Measurements from ENCODE around the gene HK1.

Gene HK1

DNA sequence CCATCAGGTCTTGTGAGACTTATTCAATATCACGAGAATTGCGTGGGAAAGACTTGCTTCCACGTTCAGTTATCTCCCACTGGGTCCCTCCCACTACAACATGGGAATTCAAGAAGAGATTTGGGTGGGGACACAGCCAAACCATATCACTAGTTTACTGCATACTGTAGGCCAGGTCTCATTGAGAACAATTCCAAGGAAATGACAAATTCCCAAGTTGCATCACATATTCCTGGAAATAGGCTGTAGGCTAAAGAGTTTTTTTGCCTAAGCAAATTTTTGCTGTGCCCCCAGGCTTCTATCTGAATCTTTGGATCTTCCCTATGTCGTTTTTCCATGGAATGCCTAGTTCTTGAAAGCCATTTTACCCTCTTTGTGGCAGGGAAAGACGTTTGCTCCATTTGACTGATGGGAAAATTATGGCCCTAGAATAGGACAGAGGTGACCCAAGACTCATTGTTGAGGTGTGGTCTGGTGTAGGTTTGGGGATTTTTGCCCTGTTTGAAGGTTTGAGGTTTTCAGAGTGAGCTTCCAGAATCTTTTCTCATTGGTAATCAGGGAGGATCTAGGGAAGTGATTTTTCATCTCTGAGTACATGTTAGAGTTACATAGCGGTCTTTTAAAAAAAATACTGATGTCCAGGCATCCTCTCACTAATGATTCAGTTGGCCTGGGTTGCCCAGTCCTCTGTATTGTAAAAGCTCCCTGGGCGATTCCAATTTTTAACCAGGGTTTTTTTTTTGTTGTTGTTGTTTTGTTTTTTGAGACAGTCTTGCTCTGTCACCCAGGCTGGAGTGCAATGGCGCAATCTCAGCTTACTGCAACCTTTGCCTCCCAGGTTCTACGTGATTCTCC, 94.1 kb downstream of the HK1 start:
- Mint-ChIP-seq H3K4me3 (no peak overlapping the region), H3K27me3 (ENCODE audit: low read depth, poor library complexity) (no peaks in the 10 kb centered on the region), H3K4me1 (peaks cover 29% of the 10 kb centered on the region), H3K9me3 (no peaks in the 10 kb centered on the region), H3K27ac (no peak overlapping the region), H3K36me3 (ENCODE audit: low read depth) (peaks cover 39% of the 10 kb centered on the region)
- DNase-seq = no peak
- TF ChIP-seq, protein P1, sequence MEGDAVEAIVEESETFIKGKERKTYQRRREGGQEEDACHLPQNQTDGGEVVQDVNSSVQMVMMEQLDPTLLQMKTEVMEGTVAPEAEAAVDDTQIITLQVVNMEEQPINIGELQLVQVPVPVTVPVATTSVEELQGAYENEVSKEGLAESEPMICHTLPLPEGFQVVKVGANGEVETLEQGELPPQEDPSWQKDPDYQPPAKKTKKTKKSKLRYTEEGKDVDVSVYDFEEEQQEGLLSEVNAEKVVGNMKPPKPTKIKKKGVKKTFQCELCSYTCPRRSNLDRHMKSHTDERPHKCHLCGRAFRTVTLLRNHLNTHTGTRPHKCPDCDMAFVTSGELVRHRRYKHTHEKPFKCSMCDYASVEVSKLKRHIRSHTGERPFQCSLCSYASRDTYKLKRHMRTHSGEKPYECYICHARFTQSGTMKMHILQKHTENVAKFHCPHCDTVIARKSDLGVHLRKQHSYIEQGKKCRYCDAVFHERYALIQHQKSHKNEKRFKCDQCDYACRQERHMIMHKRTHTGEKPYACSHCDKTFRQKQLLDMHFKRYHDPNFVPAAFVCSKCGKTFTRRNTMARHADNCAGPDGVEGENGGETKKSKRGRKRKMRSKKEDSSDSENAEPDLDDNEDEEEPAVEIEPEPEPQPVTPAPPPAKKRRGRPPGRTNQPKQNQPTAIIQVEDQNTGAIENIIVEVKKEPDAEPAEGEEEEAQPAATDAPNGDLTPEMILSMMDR (IDR thresholded peaks at IDR 0.05) = no peak

DNA sequence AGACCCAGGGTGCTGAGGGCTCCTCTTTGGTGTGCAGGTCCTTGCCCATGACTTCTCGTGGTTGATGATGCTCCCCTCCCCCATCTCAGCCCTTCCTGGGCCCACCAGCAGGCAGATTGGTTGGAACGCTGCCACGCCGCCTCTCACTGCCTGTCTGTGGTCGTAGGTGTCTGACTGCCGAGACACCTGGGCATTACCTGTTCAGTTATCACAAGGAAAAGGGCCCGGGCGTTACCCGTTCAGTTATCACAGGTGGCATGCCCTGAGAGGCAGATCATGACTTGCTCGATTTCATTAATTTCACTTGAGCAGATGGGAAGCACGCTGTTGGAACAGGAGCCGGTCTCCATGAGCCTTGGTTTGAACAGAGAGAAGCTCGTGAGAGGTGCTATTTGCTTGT, 95.9 kb downstream of the HK1 start:
- DNase-seq = no peak
- peaks cover 29% of the 10 kb centered on the region for H3K4me1 Mint-ChIP-seq
- no peaks in the 10 kb centered on the region for H3K9me3 Mint-ChIP-seq
- H3K36me3 Mint-ChIP-seq (ENCODE audit: low read depth) = peaks cover 52% of the 10 kb centered on the region
- TF ChIP-seq, protein P1 (IDR thresholded peaks at IDR 0.05) = no peak
- no peak overlapping the region for H3K27ac Mint-ChIP-seq
- no peaks in the 10 kb centered on the region for H3K27me3 Mint-ChIP-seq (ENCODE audit: low read depth, poor library complexity)
- no peak overlapping the region for H3K4me3 Mint-ChIP-seq

DNA sequence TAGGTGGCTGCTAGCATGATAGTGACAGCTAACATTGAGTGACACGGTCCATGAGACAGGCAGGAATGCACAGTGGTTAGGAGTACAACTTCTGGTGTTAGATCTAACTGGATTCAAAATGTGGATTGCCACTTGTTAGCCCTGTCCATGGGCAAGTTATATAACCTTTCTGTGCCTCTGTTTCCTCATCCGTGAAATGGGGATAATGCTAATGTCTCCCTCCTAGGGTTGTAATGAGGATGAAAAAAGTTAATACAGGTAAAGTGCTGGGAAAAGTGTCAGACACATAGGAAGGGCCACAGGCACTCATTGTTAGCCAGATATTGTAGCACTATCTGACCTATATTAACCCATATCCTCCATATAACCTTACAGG, 96.6 kb downstream of the HK1 start:
- Mint-ChIP-seq H3K27ac (no peak overlapping the region), H3K4me3 (no peak overlapping the region), H3K4me1 (peaks cover 29% of the 10 kb centered on the region), H3K27me3 (ENCODE audit: low read depth, poor library complexity) (no peaks in the 10 kb centered on the region), H3K9me3 (no peaks in the 10 kb centered on the region), H3K36me3 (ENCODE audit: low read depth) (peaks cover 49% of the 10 kb centered on the region)
- TF ChIP-seq, protein P1 (IDR thresholded peaks at IDR 0.05) = no peak
- no peak for DNase-seq

DNA sequence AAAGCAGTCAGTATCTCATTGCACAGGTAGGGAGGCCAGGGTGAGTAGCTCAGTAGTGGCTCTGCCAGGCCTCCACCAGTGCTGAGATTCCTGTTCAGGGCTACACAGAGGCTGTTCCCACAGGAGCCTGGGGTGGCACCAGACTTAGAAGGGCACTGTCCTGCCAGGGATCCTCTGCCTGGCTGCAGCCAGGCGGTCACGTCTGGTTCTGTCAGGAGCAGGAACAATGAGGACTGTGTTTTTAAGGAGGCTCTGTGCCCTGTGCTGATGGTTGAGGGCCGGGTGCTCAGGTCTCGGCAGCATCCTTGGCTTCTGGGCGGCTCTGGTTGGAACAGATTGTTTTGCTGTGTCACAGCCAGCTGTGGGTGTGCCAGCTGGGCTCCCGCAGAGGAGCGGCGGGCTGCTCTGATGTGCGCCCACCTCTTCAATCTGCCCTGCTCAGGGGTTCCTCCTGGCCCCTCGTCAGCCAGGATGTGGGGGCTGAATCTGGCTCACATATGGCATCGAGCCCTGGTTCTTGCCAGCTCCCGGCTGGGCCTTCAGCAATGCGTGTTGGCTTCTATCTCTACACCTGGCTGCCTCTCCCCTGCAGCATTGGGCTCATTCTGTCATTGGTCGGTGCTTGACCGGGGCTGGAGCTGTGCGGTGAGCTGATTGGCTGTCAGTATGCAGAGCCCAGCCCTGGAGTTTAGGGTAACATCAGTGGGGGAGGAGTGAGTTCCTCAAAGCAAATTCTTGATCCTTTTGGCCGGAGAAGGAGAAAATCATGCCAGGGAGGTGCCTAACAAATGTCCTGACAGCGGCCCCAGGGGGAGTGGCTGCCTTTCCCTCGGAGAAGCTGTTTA, 97.2 kb downstream of the HK1 start:
- Mint-ChIP-seq H3K27me3 (ENCODE audit: low read depth, poor library complexity) (no peaks in the 10 kb centered on the region), H3K9me3 (no peaks in the 10 kb centered on the region), H3K36me3 (ENCODE audit: low read depth) (peaks cover 49% of the 10 kb centered on the region), H3K4me3 (peak overlapping the region; percentile 8), H3K27ac (no peak overlapping the region), H3K4me1 (peaks cover 29% of the 10 kb centered on the region)
- peak; percentile 55 for DNase-seq
- TF ChIP-seq, protein P1 (IDR thresholded peaks at IDR 0.05) = no peak

DNA sequence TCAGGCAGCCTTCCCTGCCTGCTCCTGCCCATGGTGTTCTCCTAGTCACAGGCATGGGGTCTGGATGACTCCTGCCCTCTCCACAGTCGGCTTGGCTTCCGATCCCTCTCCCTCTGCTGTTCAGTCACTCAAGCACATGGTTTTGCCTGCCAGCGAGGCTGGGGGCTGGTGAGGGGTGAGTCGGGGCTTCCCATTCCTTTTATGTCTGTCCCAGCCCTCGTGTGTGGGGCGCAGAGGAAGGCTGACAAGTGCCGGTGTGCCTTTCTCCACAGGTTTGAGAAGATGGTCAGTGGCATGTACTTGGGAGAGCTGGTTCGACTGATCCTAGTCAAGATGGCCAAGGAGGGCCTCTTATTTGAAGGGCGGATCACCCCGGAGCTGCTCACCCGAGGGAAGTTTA, 98.4 kb downstream of the HK1 start:
- peaks cover 29% of the 10 kb centered on the region for H3K4me1 Mint-ChIP-seq
- H3K4me3 Mint-ChIP-seq = no peak overlapping the region

More for the DNA sequence above, 98.4 kb downstream of the HK1 start:
- no peaks in the 10 kb centered on the region for H3K9me3 Mint-ChIP-seq
- DNase-seq = no peak
- H3K27me3 Mint-ChIP-seq (ENCODE audit: low read depth, poor library complexity) = no peaks in the 10 kb centered on the region
- peaks cover 38% of the 10 kb centered on the region for H3K36me3 Mint-ChIP-seq (ENCODE audit: low read depth)
- TF ChIP-seq, protein P1 (IDR thresholded peaks at IDR 0.05) = no peak
- no peak overlapping the region for H3K27ac Mint-ChIP-seq
